DND-41 (cell line): ENCODE data around the gene SCRN3.
"Not testable (repeated sequence)": the region's sequence is repeated elsewhere in the genome, so short reads cannot be mapped to it uniquely, and the experiment has no call there.

Experiments
- ATAC-seq: fragments of 200-7000 bp; cut with Tn5 transposase; 3 replicates; pipeline ENCODE4 v1.9.1; 2021; ENCODE audit warnings: low read depth; ENCODE audit not compliant: insufficient read depth
- DNase-seq: peaks from one replicate; pipeline ENCODE4 v3.0.0-alpha.2; 2020
- H2AFZ ChIP-seq: 2 replicates; pipeline ENCODE4 v1.6.0; 2012; ENCODE audit warnings: low read depth, low read length
- H3K27ac ChIP-seq: 2 replicates; pipeline ENCODE4 v1.5.1; 2012; ENCODE audit warnings: low read length, inconsistent platforms
- H3K27me3 ChIP-seq: fragments of 200-600 bp; sonication (generic); 2 replicates; pipeline ENCODE4 v1.6.0; 2012; ENCODE audit warnings: low read length, mild to moderate bottlenecking, inconsistent platforms; ENCODE audit not compliant: insufficient read depth, poor library complexity
- H3K36me3 ChIP-seq: 2 replicates; pipeline ENCODE4 v1.5.1; 2012; ENCODE audit warnings: low read length, inconsistent platforms; ENCODE audit not compliant: insufficient read depth
- H3K4me1 ChIP-seq: 2 replicates; pipeline ENCODE4 v1.5.1; 2012; ENCODE audit warnings: mild to moderate bottlenecking, low read length; ENCODE audit not compliant: insufficient read depth
- H3K4me2 ChIP-seq: 2 replicates; pipeline ENCODE4 v1.6.0; 2012; ENCODE audit warnings: mild to moderate bottlenecking, moderate library complexity, low read length, inconsistent platforms; ENCODE audit not compliant: insufficient read depth
- H3K4me3 ChIP-seq, 2 experiments: fragments of 200-600 bp in 1 of 2; shearing (Covaris generic) in 1 of 2; 2 replicates each; pipeline ENCODE4 v1.5.1; 2012 to 2016; ENCODE audit warnings: inconsistent platforms in 2 of 2, low read length in 2 of 2, mild to moderate bottlenecking in 2 of 2, low read depth in 1 of 2, moderate library complexity in 1 of 2
- H3K79me2 ChIP-seq: 2 replicates; pipeline ENCODE4 v1.6.0; 2012; ENCODE audit warnings: low read length, inconsistent platforms; ENCODE audit not compliant: insufficient read depth
- H3K9ac ChIP-seq: 2 replicates; pipeline ENCODE4 v1.6.0; 2012; ENCODE audit warnings: low read depth, mild to moderate bottlenecking, inconsistent platforms, low read length, moderate library complexity
- H3K9me3 ChIP-seq: 2 replicates; pipeline ENCODE4 v1.5.1; 2012; ENCODE audit warnings: low read length, moderate library complexity, mild to moderate bottlenecking, inconsistent platforms; ENCODE audit not compliant: insufficient read depth, severe bottlenecking
- H4K20me1 ChIP-seq: 2 replicates; pipeline ENCODE4 v1.6.0; 2012; ENCODE audit warnings: low read length; ENCODE audit not compliant: insufficient read depth
- CTCF ChIP-seq: IDR thresholded peaks from 2 replicates; pipeline ENCODE4 v1.5.1; 2012; ENCODE audit warnings: borderline replicate concordance, low read length, moderate library complexity, mild to moderate bottlenecking; ENCODE audit not compliant: poor library complexity, severe bottlenecking; ENCODE audit errors: extremely low read depth
- EZH2 ChIP-seq: IDR thresholded peaks from 3 replicates; pipeline ENCODE4 v1.6.1; 2012; ENCODE audit warnings: borderline replicate concordance, low read depth, mild to moderate bottlenecking, moderate library complexity, low read length, inconsistent platforms; ENCODE audit not compliant: severe bottlenecking

SCRN3 gene

DNA sequence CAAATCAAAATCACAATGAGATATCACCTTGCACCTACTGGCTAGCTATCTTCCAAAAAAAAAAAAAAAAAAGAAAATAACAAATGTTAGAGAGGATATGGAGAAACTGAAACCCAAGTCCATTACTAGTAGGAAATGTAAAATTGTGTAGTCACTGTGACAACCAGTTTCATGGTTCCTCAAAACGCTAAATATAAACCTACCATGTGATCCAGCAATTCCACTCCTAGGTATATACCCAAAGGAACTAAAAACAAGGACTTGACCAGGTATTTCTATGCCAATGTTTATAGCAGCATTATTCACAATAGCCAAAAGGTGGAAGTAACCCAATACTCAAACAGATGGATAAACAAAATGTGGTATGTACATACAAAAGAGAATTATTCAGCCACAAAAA is 11.7 kb upstream of the SCRN3 start:
- H2AFZ ChIP-seq, result no peak overlapping the region
- no peak overlapping the region for H3K27ac ChIP-seq
- H3K4me1 ChIP-seq, result no peaks in the 10 kb centered on the region
- peaks cover 27% of the 10 kb centered on the region for H3K79me2 ChIP-seq
- H3K27me3 ChIP-seq, result no peaks in the 10 kb centered on the region
- peaks cover 59% of the 10 kb centered on the region for H3K36me3 ChIP-seq
- H4K20me1 ChIP-seq, result no peaks in the 10 kb centered on the region; the same call in 1 of the 2 replicates
- H3K4me2 ChIP-seq, result no peak overlapping the region
- TF ChIP-seq CTCF, result no peak
- no peak overlapping the region for H3K4me3 ChIP-seq
- no peaks in the 10 kb centered on the region for H3K9me3 ChIP-seq
- ATAC-seq, result no peak
- no peak overlapping the region for H3K9ac ChIP-seq
- DNase-seq, result no peak

DNA sequence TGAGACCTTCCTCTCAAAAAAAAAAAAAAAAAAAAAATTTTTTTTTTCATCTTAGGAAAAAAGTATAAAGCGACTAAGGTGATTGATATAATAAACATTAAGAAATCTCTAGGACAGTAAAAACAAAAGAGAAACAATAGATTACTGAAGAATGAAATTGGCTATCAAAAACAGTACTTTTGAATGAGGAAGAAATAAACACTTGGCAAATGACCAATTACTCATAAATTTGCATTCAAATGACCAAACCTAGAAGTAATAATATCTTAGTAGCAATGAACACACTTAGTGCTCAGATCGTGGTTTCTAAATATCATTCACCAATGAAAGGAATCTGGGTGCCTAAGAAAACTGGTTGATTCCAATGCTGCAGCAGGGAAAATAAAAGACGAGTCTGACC is 10.3 kb upstream of the SCRN3 start:
- Histone ChIP-seq H3K4me1 (no peaks in the 10 kb centered on the region), H3K4me3 (no peak overlapping the region), H3K79me2 (peaks cover 41% of the 10 kb centered on the region), H3K27ac (no peak overlapping the region), H4K20me1 (peaks cover 3% of the 10 kb centered on the region; the same call in 1 of the 2 replicates), H3K9me3 (no peaks in the 10 kb centered on the region), H3K4me2 (no peak overlapping the region), H2AFZ (no peak overlapping the region), H3K36me3 (peaks cover 55% of the 10 kb centered on the region), H3K27me3 (no peaks in the 10 kb centered on the region), H3K9ac (no peak overlapping the region)
- TF ChIP-seq CTCF (no peak), EZH2 (no peak)
- no peak for ATAC-seq
- no peak for DNase-seq

GRCh38 chr2:174388706-174389105 is 6.8 kb upstream of the SCRN3 start:
- H3K9me3 ChIP-seq, H4K20me1 ChIP-seq, H3K4me2 ChIP-seq, DNase-seq, H3K4me3 ChIP-seq, H3K9ac ChIP-seq, H2AFZ ChIP-seq, H3K27me3 ChIP-seq, ATAC-seq, H3K27ac ChIP-seq: not testable (repeated sequence)
- H3K4me1 ChIP-seq, result peaks cover 12% of the 10 kb centered on the region
- peaks cover 45% of the 10 kb centered on the region for H3K36me3 ChIP-seq
- H3K79me2 ChIP-seq, result peaks cover 71% of the 10 kb centered on the region

GRCh38 chr2:174389542-174389941 is 6.0 kb upstream of the SCRN3 start:
- no peaks in the 10 kb centered on the region for H3K27me3 ChIP-seq
- no peak overlapping the region for H3K4me3 ChIP-seq
- peaks cover 3% of the 10 kb centered on the region; the same call in 1 of the 2 replicates for H4K20me1 ChIP-seq
- H3K9me3 ChIP-seq, result no peaks in the 10 kb centered on the region
- H2AFZ ChIP-seq, result no peak overlapping the region
- TF ChIP-seq EZH2 (no peak), CTCF (no peak)
- peaks cover 73% of the 10 kb centered on the region for H3K79me2 ChIP-seq
- no peak for DNase-seq
- ATAC-seq, result no peak
- no peak overlapping the region for H3K27ac ChIP-seq
- H3K9ac ChIP-seq, result no peak overlapping the region
- H3K4me2 ChIP-seq, result no peak overlapping the region
- H3K4me1 ChIP-seq, result peaks cover 21% of the 10 kb centered on the region
- peaks cover 41% of the 10 kb centered on the region for H3K36me3 ChIP-seq

DNA sequence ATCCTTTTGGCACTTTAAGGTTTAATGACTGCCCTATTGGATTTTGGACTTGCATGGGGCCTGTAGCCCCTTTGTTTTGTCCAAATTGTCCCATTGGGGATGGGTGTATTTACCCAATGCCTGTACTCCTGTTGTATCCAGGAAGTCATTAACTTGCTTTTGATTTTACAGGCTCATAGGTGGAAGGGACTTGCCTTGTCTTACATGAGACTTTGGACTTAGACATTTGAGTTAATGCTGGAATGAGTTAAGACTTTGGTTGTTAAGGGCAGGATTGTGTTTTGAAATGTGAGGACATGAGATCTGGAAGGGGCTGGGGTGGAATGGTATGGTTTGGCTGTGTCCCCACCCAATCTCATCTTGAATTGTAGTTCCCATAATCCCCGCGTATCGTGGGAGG is 5.2 kb upstream of the SCRN3 start:
- H3K36me3 ChIP-seq, result peaks cover 39% of the 10 kb centered on the region
- H3K79me2 ChIP-seq, result peaks cover 74% of the 10 kb centered on the region
- H3K9ac ChIP-seq, H3K4me3 ChIP-seq, H3K9me3 ChIP-seq, DNase-seq, H2AFZ ChIP-seq, H4K20me1 ChIP-seq, H3K27ac ChIP-seq, ATAC-seq, H3K4me2 ChIP-seq, H3K27me3 ChIP-seq: not testable (repeated sequence)
- peaks cover 25% of the 10 kb centered on the region for H3K4me1 ChIP-seq
